Mesenchymal stem cell (in vitro differentiated cells and primary cell): ENCODE measurements around the gene MAGEC2.

ENCODE experiments used
- DNase-seq: peaks from one replicate; pipeline ENCODE4 v3.0.0-alpha.2; 2013
- H2AFZ ChIP-seq: one replicate; pipeline ENCODE4 v1.6.1; 2013; ENCODE audit warnings: low read depth, mild to moderate bottlenecking, control low read depth, inconsistent platforms, low read length, moderate library complexity
- H2AK5ac ChIP-seq: 2 replicates; pipeline ENCODE4 v1.6.1; 2013; ENCODE audit warnings: low read length, moderate library complexity, mild to moderate bottlenecking, inconsistent platforms; ENCODE audit not compliant: severe bottlenecking
- H2BK120ac ChIP-seq: one replicate; pipeline ENCODE4 v1.6.1; 2013; ENCODE audit warnings: low read depth, mild to moderate bottlenecking, inconsistent platforms, low read length, moderate library complexity
- H2BK12ac ChIP-seq, 2 experiments: one replicate each; pipeline ENCODE4 v1.6.1; 2013; ENCODE audit warnings: inconsistent platforms in 2 of 2, low read length in 2 of 2, mild to moderate bottlenecking in 2 of 2, moderate library complexity in 2 of 2, control low read depth in 1 of 2
- H2BK15ac ChIP-seq: one replicate; pipeline ENCODE4 v1.6.1; 2013; ENCODE audit warnings: mild to moderate bottlenecking, low read depth, inconsistent platforms; ENCODE audit not compliant: poor library complexity, severe bottlenecking
- H2BK5ac ChIP-seq: 2 replicates; pipeline ENCODE4 v1.6.1; 2013; ENCODE audit warnings: low read depth, mild to moderate bottlenecking, low read length, control low read depth, inconsistent platforms; ENCODE audit not compliant: poor library complexity, severe bottlenecking
- H3K14ac ChIP-seq, 2 experiments: one replicate each; pipeline ENCODE4 v1.6.1; 2013; ENCODE audit warnings: inconsistent platforms in 2 of 2, low read length in 2 of 2, control low read depth in 1 of 2, mild to moderate bottlenecking in 1 of 2, moderate library complexity in 1 of 2
- H3K18ac ChIP-seq, 2 experiments: one replicate each; pipeline ENCODE4 v1.6.1; 2013; ENCODE audit warnings: inconsistent platforms in 2 of 2, low read length in 2 of 2, control low read depth in 1 of 2, low read depth in 1 of 2, mild to moderate bottlenecking in 1 of 2
- H3K23ac ChIP-seq, 2 experiments: one replicate each; pipeline ENCODE4 v1.6.1; 2013; ENCODE audit warnings: inconsistent platforms in 2 of 2, low read length in 2 of 2, mild to moderate bottlenecking in 2 of 2, moderate library complexity in 2 of 2, control low read depth in 1 of 2
- H3K27ac ChIP-seq: 2 replicates; pipeline ENCODE4 v1.5.1; 2013; ENCODE audit warnings: mild to moderate bottlenecking, moderate library complexity, low read length, control low read depth, inconsistent platforms; ENCODE audit not compliant: poor library complexity, severe bottlenecking
- H3K27me3 ChIP-seq, 2 experiments: 2 replicates each; pipeline versions ENCODE4 v1.6.1 to v1.7.0; 2013; ENCODE audit warnings: low read length in 2 of 2, mild to moderate bottlenecking in 2 of 2, moderate library complexity in 2 of 2, control low read depth in 1 of 2, inconsistent platforms in 1 of 2; ENCODE audit not compliant: control insufficient read depth in 1 of 2, insufficient read depth in 1 of 2
- H3K36me3 ChIP-seq, 2 experiments: 2 replicates each; pipeline versions ENCODE4 v1.6.1 to v1.7.0; 2013; ENCODE audit warnings: low read length in 2 of 2, control low read depth in 1 of 2, inconsistent platforms in 1 of 2, low read depth in 1 of 2, mild to moderate bottlenecking in 1 of 2; ENCODE audit not compliant: insufficient read depth in 2 of 2, control insufficient read depth in 1 of 2
- H3K4ac ChIP-seq, 2 experiments: one replicate each; pipeline ENCODE4 v1.6.1; 2013; ENCODE audit warnings: inconsistent platforms in 2 of 2, low read length in 2 of 2, mild to moderate bottlenecking in 2 of 2, moderate library complexity in 2 of 2, control low read depth in 1 of 2, low read depth in 1 of 2
- H3K4me1 ChIP-seq: 2 replicates; pipeline ENCODE4 v1.6.1; 2013; ENCODE audit warnings: low read depth, low read length, control low read depth; ENCODE audit not compliant: control insufficient read depth, insufficient read depth
- H3K4me2 ChIP-seq: 2 replicates; pipeline ENCODE4 v1.6.1; 2013; ENCODE audit warnings: low read length, mild to moderate bottlenecking, inconsistent platforms; ENCODE audit not compliant: poor library complexity, severe bottlenecking
- H3K4me3 ChIP-seq, 2 experiments: 2 replicates each; pipeline versions ENCODE4 v1.5.1 to v1.7.0; 2013; ENCODE audit warnings: low read length in 2 of 2, mild to moderate bottlenecking in 2 of 2, control low read depth in 1 of 2, low read depth in 1 of 2; ENCODE audit not compliant: insufficient read depth in 1 of 2
- H3K79me1 ChIP-seq: replicated peaks from 2 replicates; pipeline ENCODE4 v1.6.1; 2013; ENCODE audit warnings: mild to moderate bottlenecking, control low read depth, low read length, inconsistent platforms; ENCODE audit not compliant: poor library complexity, severe bottlenecking
- H3K9ac ChIP-seq: 2 replicates; pipeline ENCODE4 v1.7.0; 2013; ENCODE audit warnings: mild to moderate bottlenecking, low read length, moderate library complexity
- H3K9me3 ChIP-seq: 2 replicates; pipeline ENCODE4 v1.7.0; 2013; ENCODE audit warnings: mild to moderate bottlenecking, low read length; ENCODE audit not compliant: control insufficient read depth
- H4K8ac ChIP-seq: one replicate; pipeline ENCODE4 v1.6.1; 2013; ENCODE audit warnings: inconsistent platforms, mild to moderate bottlenecking, low read length, moderate library complexity
- H4K91ac ChIP-seq: one replicate; pipeline ENCODE4 v1.6.1; 2013; ENCODE audit warnings: mild to moderate bottlenecking, low read length, inconsistent platforms
- WGBS: methylation state at CpG from one replicate; pipeline ENCODE4 v1.1.7; 2013; ENCODE audit warnings: mixed read lengths; 5-methylcytosine and 5-hydroxymethylcytosine counted together

Gene MAGEC2

DNA sequence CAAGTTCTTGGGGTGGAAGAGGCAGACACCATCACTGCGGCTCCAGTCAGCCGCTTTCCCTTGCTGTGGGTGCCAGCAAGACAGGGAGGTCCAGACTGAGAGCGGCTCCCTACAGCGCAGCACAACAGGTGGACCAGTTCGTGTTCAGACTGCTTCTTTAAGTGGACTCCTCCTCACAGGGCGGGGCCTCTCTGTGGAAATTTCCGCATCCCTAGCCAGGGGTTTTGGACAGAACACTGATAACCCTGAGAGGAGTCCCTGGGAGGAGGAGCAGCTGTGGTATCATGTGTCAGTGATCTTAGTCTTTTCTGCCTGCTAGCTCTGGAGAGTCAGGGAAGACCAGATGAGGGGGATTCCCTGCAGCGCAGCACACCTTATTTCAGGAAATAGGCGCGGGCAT lies 48.5 kb downstream of the MAGEC2 start:
- Histone ChIP-seq H3K4me2 (no peak overlapping the region), H3K23ac (no peak overlapping the region), H3K9ac (no peak overlapping the region), H2AFZ (no peak overlapping the region), H3K27me3 (no peaks in the 10 kb centered on the region), H3K4ac (no peak overlapping the region), H3K9me3 (peaks cover 5% of the 10 kb centered on the region), H2BK12ac (no peak overlapping the region), H3K14ac (no peak overlapping the region), H2BK120ac (no peak overlapping the region), H2BK15ac (no peak overlapping the region), H3K27ac (no peak overlapping the region), H4K8ac (no peak overlapping the region), H2AK5ac (no peak overlapping the region), H2BK5ac (no peak overlapping the region), H3K36me3 (no peaks in the 10 kb centered on the region), H3K18ac (no peak overlapping the region), H4K91ac (no peak overlapping the region), H3K4me3 (no peak overlapping the region), H3K4me1 (no peaks in the 10 kb centered on the region), H3K79me1 (no peaks in the 10 kb centered on the region)
- WGBS: 80% methylated on average over 10 of the region's 10 CpGs
- no peak for DNase-seq
